Inflammatory macrophage treated with lipopolysaccharide for 1 hour (primary cell): Measurements from ENCODE around the gene PDIA5.

Experiments
- DNase-seq, 2 donors: peaks; one replicate each; pipeline ENCODE4 v3.0.0-alpha.2; 2020 to 2022

Gene PDIA5

GRCh38 chr3:123066896-123067688 lies at the start of gene PDIA5:
Gene PDIA5 (plus strand): TSS chr3:123067025. CDS start chr3:123067165, 140 bp downstream.
- peak; percentile 77 to 82 for DNase-seq

DNA sequence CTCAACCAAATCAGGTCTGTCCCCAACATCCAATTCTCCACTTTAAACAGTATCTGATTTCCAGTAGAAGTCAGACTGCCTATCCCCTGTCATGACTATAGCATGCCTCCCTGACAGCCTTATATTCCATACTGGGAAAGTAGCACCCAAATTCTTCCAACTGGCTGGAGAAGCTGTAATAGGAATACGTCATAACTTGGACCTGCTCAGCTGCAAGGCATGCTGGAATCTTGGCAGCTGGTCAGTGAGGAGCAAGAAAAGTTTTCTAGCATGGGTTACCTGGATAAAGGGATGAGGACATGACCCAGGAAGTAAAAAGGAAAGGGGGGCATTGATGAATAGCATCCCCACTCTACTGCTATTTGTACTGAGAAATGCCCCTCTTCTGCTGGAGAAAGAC lies 48.1 kb upstream of the PDIA5 start:
- DNase-seq, result no peak

GRCh38 chr3:123019161-123019560 lies 47.7 kb upstream of the PDIA5 start:
- no peak for DNase-seq

- no peak for DNase-seq
These were observed 47.2 kb upstream of the PDIA5 start for GRCh38 chr3:123019591-123019990.

DNA sequence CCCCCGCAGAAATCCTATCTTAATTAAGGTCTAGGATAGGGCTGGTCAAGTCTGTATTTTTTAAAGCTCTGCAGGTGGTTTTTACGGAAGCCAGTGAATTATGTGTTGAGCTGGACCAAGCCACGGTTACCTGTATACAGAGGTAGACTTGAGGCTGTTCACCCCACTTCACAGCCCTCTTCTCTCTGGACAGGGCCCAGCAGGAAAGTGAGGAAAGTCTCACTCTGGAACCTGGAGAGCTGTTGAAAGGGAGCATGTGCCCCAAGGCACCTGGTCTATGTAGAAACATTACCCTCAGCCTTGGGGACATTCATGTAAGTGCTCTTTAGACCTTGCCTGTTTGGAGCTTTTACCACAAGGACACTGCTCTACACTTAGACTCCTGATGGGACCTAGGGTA lies 46.1 kb upstream of the PDIA5 start:
- DNase-seq, result no peak

DNA sequence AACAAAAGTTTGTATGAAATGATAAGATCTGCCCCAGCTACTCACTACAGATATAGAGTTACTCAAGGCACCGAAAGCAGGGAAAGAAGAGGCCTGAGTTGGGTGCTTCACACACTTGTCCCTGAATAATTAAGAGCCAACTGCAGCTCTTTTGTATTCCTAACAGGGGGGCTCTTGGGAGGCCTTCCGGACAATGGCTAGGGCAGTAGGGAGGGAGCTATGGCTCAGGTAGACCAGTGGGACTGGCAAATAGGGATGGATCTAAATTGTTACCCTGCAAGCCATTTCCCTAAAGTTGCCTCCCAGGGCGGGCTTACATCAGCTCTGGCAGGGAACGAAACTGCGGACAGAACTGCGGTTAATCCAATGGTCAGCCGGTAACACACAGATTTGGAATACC lies 45.4 kb upstream of the PDIA5 start:
- DNase-seq, result no peak

GRCh38 chr3:123021996-123022510 lies 44.8 kb upstream of the PDIA5 start:
- no peak for DNase-seq

DNA sequence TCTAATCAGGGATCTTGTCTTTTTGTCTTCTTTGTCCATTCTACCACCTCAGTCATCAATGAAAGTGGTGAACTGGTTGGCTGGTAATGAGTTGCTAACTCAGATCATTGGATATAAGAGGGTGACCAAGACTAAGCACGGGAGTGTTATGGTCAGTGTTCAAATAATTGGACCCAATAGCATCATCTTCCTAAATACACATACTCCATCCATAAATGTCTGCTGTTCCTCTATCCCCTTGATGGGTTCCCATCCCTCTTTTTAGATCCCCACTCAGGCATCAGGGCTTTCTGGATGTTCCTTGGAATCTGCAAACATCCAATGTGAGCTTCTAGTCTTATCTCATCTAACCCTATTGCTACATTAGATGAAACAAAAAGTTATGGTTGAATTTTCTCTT lies 42.8 kb upstream of the PDIA5 start:
- no peak for DNase-seq

DNA sequence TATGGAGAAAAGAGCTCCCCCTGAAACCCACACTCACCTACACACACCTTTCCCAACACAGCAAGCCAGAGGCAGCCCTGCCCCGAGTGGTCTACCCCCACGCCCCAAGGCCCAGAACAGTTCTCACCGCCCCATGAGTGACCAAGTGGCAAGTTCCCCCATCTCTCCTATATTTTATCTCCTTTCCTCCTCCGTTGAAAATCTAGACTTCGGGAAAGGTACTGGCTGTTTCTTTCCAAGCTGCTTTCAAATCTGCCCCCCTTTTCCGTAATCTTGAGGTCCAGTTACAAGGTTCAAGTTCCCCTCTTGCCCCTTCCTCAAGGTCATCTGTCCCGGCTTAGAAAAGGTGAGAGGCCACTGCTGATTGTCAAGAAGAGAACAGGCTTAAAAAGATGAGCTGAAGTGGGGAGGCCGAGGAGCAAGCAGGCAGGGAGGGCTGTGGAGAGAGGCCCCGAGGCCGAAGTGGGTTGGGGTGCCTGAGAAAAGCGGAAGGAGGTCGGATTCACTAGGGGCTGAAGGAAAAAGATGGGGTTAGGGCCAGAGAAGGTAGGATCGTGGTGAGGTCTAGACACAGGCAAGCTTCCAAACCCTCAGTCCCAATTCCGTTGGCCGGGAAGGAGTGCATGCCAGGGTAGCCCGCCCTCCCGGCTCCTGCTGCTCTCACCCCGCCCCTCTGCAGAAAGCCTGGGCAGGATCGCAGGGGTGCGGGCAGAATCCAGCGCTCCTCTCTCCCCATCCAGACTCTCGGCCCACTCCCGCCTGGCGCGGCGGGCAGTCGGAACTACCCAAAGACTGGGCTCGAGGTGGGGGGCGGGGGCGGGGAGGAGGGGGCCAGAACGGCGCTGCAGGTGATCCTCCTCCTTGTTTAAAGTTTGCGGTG lies 40.9 kb upstream of the PDIA5 start:
- DNase-seq, result no peak

- peak; percentile 21 to 40 for DNase-seq
These were observed 40.1 kb upstream of the PDIA5 start for GRCh38 chr3:123026565-123027291.

- DNase-seq, result no peak
These were observed 39.3 kb upstream of the PDIA5 start, which contains the start of gene SEMA5B for GRCh38 chr3:123027292-123028232. Gene SEMA5B (minus strand): TSS chr3:123027763. CDS start chr3:122961263, 66,500 bp downstream.

DNA sequence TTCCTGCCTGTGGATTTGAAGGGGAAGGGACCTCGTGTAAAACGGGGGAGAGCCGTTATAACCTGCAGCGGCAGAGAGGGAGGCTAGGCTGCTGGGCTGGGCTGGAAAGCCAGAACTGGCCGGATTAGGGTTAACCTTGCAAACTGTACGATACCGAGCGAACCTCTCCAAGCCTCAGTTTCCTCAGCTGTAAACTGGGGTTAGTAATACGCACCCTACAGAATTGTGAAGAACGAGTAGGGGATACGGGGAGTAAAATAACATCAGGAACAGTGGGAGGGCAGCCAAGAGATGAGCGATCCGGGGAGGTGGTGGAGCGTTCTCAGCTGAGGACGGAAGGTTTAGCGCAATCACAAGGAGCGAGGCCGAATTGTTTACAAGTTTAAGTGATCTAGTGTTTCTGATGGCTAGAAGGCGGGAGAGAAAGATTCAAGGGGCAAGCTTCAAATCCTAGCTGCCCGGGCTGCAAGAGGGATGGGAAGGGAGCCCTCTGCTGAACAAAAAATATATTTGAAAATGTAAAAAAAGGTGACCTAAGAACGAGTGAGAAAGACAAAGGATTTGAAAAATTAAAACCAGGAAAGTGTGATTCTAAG lies 38.5 kb upstream of the PDIA5 start:
- DNase-seq, result peak in 1 of 2 donors; percentile 62

GRCh38 chr3:123031051-123031450 lies 35.8 kb upstream of the PDIA5 start:
- DNase-seq, result no peak

DNA sequence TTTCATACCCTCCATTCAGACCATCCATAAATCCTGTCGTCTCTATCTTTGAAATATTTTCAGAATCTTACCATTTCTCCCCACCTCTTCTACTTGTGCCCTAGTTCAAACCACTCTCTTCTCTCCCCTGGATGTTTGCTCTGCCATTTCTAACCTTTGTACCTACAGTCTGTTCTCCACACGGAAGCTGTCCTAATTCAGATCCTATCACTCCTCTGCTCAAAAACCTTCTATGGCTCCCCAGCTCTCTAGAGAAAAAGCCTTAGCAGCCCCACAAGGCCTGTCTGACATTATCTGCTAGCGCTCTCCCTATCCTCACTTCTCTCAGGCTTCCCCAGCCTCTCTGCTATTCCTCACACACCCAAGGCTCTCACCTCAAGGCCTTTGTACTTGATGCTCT lies 34.8 kb upstream of the PDIA5 start:
- no peak for DNase-seq

DNA sequence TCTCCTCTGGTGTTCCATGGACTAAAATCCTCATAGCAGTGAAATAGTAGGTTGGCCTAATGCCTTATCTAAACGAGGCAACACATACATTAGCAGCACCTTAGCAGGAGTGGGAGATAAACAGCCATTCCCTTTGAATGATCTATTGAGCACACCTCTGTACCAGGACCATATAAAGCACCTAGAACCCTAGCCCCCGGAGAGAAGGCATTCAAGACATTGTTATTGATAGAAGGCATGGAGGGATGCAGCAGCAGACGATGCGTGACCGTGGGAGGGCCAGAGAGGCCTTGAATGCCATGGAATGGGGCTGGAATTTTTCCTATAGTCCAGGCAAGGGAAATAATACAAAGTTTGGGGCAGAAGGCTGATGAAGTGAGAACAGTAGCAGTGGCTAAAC lies 32.7 kb upstream of the PDIA5 start:
- DNase-seq, result no peak

- no peak for DNase-seq
These were observed 31.8 kb upstream of the PDIA5 start for GRCh38 chr3:123034996-123035395.

DNA sequence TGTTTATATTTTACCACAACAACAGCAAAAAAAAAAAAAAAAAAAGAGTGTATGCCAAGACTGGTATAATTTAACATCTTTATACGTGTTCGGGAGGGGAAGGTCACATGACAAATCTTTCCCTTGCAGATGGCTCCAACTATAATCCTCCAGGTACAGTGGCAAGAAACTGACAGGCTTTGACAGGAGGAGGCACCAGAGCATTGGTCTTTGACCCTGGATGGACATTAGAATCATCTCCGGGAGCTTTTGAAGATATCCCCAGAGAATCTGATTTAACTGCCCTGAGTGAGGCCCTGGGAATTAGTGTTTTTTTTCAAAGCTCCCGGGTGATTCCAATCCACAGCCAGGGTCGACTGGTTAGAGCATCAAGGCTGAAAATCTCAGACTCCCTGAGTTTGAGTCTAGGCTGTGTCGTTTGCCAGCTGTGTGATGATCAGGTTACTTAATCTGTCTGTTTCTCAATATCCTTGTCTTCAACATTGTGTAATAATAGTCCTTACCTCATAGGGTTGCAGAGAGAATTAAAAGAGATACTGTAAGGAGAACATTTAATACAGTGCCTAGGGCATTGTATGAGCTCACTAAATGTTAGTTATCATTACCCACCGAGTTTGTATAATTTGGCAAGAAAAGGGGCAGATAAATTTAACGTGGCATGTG lies 30.3 kb upstream of the PDIA5 start:
- peak; percentile 80 to 90 for DNase-seq

DNA sequence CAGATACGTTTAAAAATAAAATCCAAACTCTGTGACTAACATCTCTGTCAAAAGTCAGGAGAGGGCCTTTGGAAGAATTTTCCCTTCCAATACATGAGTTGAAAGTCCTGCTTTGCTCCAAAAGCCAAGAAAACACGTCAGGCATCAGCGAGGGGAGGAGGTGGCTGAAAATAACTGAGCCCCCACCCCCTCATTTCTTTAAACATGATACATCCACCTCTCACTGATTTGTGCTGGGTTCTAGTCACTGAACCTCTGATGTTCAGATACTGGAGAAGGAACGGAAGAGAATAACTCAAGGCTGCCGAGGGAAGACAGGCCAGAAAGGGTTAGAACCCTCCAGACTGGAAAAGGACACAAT lies 29.8 kb upstream of the PDIA5 start:
- no peak for DNase-seq

DNA sequence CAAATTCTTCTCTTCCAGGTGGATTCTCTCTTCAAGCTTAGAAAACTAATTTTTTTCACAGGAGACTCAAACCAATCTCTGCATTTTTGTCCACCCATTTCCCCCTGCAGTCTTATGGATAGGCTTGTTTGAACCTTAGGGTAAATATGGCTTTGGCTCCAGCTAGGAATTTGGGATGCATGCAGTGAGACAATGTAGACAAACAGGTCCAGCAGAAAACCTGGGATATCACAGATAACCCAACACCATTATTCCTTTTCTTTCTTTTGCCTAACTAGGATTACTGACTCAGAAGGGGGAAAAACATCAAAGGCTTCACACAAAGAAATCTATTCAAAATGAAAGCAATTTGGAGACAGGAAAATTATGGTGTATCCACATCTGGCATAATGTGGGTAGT lies 28.1 kb upstream of the PDIA5 start:
- DNase-seq, result no peak

DNA sequence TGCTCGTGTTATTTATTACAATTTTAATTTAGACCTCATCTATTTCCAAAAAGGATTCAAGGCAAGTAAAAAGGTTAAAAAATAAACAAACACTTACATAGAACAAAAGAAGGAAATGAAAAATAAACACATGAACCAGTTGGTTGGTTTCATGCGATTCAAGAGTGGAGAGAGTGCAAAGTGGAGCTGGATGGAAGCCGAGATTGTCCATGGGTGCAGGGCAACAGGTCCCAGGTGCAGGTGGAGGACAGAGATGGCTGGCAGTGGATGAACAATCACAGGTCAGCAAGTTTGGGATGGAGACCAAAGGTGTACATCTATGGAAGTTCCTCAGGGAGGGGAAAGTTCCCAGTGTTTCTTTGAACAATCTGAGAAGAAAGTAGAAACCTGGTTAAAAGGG lies 27.6 kb upstream of the PDIA5 start:
- no peak for DNase-seq

GRCh38 chr3:123042413-123042812 lies 24.4 kb upstream of the PDIA5 start:
- no peak for DNase-seq
